IPS-18c (cell line): ENCODE results near the gene SMURF1.
"Not testable (repeated sequence)": the region's sequence is repeated elsewhere in the genome, so short reads cannot be mapped to it uniquely, and the experiment has no call there.

ENCODE experiments used
- H3K4me3 ChIP-seq: 2 replicates; pipeline ENCODE4 v1.7.0; 2013; ENCODE audit warnings: low read depth, mild to moderate bottlenecking, low read length, moderate library complexity; ENCODE audit not compliant: insufficient read depth
- H3K9me3 ChIP-seq: one replicate; pipeline ENCODE4 v1.6.1; 2013; ENCODE audit warnings: mild to moderate bottlenecking, low read length, moderate library complexity; ENCODE audit not compliant: control insufficient read depth, insufficient read depth

The SMURF1 gene

GRCh38 chr7:99046722-99047121, 97.2 kb downstream of the SMURF1 start:
- no peak overlapping the region for H3K4me3 ChIP-seq
- no peaks in the 10 kb centered on the region for H3K9me3 ChIP-seq

DNA sequence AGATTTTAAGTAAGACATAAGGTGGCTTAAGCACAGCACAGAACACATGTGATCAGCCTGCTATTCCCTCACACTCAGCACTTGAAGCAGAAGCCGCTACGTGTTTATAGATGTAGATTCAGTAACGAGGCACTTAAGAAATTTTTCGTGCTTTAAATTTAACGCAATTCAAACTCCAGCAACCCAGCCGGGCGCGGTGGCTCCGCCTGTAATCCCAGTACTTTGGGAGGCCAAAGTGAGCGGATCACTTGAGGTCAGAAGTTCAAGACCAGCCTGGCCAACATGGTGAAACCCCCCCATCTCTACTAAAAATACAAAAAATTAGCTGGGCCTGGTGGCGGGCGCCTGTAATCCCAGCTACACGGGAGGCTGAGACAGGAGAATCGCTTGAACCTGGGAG, 97.6 kb downstream of the SMURF1 start:
- H3K4me3 ChIP-seq, H3K9me3 ChIP-seq: not testable (repeated sequence)

DNA sequence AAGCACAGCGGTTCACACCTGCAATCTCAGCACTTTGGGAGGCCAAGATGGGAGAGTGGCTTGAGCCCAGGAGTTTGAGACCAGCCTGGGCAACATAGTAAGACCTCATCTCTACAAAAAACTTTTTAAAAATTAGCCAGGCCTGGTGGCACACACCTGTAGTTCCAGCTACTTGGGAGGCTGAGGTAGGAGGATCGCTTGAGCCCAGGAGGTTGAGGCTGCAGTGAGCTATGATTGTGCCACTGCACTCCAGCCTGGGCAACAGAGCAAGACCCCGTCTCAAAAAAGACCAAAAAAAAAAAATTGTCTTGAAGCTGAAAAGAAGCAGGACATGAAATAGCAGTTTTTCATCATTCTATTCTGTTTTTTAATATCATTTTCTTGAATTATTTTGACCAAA, 99.0 kb downstream of the SMURF1 start:
- not testable (repeated sequence) for H3K9me3 ChIP-seq, H3K4me3 ChIP-seq

DNA sequence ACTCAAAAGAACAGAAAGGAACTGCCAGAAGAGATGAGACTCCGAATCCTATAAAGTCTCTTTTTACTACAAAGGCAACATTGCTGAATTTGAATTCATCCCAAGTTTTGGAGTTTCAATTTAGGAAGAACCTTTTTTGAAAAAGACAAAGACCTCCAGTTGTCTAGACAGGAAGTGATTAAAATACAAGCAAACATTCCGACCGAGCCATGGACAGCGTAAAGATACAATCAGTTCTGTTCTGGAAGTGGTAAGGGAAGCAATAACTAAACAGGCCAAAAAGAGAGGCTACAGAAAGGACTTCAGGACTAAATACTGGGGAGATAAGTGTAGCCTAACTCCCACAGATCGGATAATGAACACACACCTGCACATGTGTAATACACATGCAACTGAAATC, 101.0 kb downstream of the SMURF1 start:
- no peaks in the 10 kb centered on the region for H3K9me3 ChIP-seq
- no peak overlapping the region for H3K4me3 ChIP-seq

GRCh38 chr7:99041526-99041925, 102.4 kb downstream of the SMURF1 start:
- no peak overlapping the region for H3K4me3 ChIP-seq
- no peaks in the 10 kb centered on the region for H3K9me3 ChIP-seq

- Histone ChIP-seq H3K9me3 (no peaks in the 10 kb centered on the region), H3K4me3 (no peak overlapping the region)
These were observed 103.6 kb downstream of the SMURF1 start for GRCh38 chr7:99040104-99040958.

DNA sequence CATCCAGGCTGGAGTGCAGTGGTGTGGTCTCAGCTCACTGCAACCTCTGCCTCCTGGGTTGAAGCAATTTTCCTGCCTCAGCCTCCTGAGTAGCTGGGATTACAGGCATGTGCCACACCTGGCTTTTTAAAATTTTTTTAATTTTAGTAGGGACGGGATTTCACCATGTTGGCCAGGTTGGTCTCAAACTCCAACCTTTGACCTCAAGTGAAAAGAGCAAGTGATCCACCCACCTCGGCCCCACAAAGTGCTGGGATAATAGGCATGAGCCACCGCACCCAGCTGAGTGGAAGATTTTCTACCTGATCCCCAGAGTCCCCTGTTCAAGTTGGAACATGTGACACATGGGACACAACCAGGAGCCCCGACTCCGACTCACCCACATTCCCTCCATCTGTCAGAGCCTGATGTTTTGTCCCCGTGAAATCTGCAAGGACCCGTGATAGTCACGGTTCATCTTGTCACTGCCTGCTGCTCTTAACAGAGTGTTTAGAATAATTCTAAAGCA, 104.5 kb downstream of the SMURF1 start:
- Histone ChIP-seq H3K9me3 (no peaks in the 10 kb centered on the region), H3K4me3 (no peak overlapping the region)

DNA sequence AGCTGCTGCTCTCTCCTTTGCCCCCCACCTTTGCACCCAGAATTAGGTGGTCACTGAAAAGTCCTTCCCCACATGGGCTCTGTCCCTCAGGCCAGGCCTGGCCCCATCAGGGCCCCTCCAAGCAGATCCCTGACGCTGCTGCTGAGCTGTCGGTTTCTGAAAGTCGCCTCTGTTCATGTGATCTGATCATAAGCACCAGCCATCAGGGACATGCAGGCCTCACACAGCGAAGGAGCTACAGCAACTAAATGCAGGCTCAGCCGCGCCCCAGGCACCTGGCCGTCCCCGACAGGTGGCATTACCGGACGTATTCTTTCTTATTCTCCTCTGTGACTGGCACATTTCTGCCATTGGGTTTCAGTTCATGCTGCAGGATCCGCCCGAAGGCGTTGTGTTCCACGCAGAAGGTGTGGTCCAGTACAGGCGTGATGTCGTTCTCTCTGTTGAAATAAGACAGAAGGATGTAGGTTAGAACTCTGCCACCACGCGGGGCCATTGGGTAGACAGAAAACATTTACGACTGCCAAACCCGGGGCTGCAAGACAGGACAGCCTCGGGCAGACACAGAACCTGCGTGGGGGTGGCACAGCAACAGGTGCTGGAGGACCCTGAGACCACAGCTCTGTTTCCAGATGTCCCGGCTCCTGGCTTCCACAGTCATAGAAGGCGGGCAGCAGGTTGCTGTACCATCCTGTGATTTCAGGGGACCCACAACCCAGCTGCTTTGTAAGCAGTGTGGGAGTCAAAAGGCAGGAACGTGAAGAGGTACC, 105.6 kb downstream of the SMURF1 start:
- Histone ChIP-seq H3K4me3 (no peak overlapping the region), H3K9me3 (no peaks in the 10 kb centered on the region)

DNA sequence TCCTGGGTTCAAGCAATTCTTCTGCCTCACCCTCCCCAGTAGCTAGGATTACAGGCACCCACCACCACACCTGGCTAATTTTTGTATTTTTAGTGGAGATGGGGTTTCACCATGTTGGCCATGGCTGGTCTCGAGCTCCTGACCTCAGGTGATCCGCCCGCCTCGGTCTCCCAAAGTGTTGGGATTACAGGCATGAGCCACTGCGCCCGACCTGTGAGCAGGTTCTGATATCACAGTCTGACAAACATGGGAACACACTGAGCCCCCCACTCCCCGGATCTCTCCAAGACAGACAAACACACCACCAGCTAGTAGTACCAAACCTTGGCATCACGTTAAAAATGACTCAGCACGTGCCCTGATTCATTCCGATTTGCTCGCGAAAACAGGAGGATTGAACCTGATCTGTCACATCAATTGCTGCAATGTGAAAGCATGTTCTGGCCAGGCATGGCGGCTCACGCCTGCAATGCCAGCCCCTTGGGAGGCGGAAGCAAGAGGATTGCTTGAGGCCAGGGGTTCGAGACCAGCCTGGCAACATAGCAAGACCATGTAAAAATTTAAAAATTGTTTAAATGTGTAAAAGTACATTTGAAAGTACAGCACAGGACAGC, 106.5 kb downstream of the SMURF1 start:
- H3K9me3 ChIP-seq, result no peaks in the 10 kb centered on the region
- no peak overlapping the region for H3K4me3 ChIP-seq

GRCh38 chr7:99036546-99037111, 107.3 kb downstream of the SMURF1 start:
- Histone ChIP-seq H3K9me3 (no peaks in the 10 kb centered on the region), H3K4me3 (no peak overlapping the region)

DNA sequence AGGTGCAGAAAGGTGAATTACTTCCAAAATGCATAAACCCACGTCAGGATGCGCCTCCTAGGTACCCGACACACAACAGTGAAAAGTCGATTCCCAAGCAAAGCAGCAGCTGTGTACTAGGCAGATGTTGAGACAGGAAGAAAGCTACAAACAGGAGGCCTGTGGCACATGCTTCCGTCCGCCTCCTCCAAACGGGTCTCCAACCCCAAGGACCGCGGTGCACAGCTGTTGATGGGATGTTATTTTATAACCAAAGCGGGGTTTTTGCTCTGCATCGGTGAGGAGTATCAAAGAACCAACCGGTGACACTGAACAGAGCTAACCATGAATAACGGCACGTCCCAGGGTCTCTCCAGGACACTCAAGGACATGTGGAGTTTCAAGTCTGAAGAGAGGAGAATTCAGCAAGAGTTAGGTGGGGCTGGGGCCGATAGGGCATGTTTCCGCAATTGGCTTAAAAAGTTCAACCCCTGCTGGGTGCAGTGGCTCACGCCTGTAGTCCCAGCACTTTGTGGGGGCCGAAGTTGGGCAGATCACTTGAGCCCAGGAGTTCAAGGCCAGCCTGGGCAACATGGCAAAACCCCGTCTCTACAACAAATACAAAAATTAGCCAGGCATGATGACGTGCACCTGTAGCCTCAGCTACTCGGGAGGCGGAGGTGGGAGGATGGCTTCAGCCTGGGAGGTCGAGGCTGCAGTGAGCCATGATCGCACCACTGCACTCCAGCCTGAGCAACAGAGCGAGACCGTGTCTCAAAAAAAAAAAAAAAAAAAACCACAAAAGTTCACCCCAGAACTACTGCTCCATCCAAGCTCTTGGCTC, 108.0 kb downstream of the SMURF1 start:
- no peak overlapping the region for H3K4me3 ChIP-seq

GRCh38 chr7:99034932-99035722, 108.8 kb downstream of the SMURF1 start:
- Histone ChIP-seq H3K9me3 (peaks cover 4% of the 10 kb centered on the region), H3K4me3 (no peak overlapping the region)

More for the DNA sequence above, 108.0 kb downstream of the SMURF1 start:
- peaks cover 2% of the 10 kb centered on the region for H3K9me3 ChIP-seq

- peaks cover 6% of the 10 kb centered on the region for H3K9me3 ChIP-seq
- H3K4me3 ChIP-seq, result no peak overlapping the region
These were observed 110.1 kb downstream of the SMURF1 start for GRCh38 chr7:99033765-99034164.

DNA sequence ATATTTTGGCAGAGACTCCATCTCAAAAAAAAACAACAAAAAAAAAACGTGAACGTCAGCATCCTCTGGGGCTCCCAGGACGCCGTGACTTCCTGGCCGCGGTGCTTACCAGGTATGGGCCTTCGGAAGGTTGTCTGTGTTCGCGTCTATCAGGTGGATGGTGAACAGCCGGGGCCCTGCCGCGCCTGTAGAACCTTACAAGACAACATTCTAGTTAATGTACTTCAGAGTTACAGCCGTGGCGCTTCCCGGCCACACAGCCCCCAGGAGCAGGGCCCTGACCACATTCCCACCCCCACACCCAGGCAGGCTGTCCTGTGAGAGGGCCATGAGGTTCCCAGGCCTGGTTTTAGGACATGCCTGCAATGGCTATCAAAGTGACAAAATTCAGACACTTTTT, 111.0 kb downstream of the SMURF1 start:
- Histone ChIP-seq H3K4me3 (no peak overlapping the region), H3K9me3 (peaks cover 6% of the 10 kb centered on the region)

DNA sequence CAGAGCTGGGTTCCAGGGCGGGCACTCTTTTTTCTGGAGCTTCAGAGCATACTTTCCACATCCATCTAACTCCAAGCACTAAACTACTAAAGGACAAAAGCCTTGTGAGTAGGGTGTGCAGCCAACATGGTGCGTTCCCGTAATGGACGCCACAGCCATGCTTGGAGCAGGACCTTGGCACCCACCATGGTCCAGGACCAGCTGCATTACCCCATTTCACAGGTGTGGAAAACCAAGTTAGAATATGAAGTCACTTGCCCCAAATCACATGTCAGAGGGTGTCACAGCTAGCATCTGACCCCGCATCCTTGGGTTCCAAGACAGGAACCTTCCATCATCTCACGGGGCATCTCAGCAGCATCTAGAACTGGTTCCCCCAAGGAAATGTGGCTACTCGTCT, 112.4 kb downstream of the SMURF1 start:
- H3K9me3 ChIP-seq, result peaks cover 6% of the 10 kb centered on the region
- no peak overlapping the region for H3K4me3 ChIP-seq

DNA sequence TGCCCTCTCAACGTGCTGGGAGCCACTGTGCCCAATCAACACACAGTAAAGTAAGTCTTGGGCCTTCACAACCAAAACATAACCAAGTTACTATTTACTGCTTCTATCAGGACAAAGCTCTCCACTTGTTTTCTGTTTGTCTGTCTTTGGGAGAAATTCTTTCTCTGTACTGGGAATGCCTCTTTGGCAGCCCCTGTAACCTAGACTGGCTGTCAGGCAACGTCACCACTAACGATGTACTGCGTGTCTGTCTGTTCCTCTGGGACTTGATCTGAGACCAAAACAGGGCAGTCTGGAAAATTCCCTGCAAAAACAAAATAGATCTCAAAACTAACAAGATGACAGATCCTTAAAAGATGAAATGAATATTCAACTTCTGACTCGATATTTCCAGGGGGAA, 113.0 kb downstream of the SMURF1 start:
- H3K4me3 ChIP-seq, result no peak overlapping the region
- H3K9me3 ChIP-seq, result peaks cover 6% of the 10 kb centered on the region
